Vagina (tissue), 2 donors: ENCODE results near the gene NCR1.

Experiments used
- POLR2A ChIP-seq, 2 donors: fragments of 450-650 bp; IDR thresholded peaks; one replicate each; pipeline ENCODE4 v1.6.1; 2017; ENCODE audit warnings: antibody characterized with exemption in 2 of 2, mild to moderate bottlenecking in 2 of 2, moderate library complexity in 2 of 2
- POLR2AphosphoS5 ChIP-seq, 2 donors: sonication (generic); formaldehyde crosslinking; IDR thresholded peaks; one replicate each; pipeline ENCODE4 v1.9.0; 2017; ENCODE audit warnings: antibody characterized with exemption in 2 of 2, mild to moderate bottlenecking in 2 of 2, low read depth in 1 of 2; ENCODE audit not compliant: insufficient read depth in 1 of 2
- TF ChIP-seq, protein P1 (sequence below), 3 experiments: fragments of 450-650 bp in 2 of 3; fragments of 200-600 bp in 1 of 3; sonication (generic) in 1 of 3; IDR thresholded peaks; one replicate each; pipeline ENCODE4 v1.5.1; 2017 to 2019; ENCODE audit warnings: antibody characterized with exemption in 3 of 3, mild to moderate bottlenecking in 2 of 3, moderate library complexity in 2 of 3

GRCh38 chr19:54916822-54917221, 10.9 kb downstream of the NCR1 start:
- TF ChIP-seq, protein P1, sequence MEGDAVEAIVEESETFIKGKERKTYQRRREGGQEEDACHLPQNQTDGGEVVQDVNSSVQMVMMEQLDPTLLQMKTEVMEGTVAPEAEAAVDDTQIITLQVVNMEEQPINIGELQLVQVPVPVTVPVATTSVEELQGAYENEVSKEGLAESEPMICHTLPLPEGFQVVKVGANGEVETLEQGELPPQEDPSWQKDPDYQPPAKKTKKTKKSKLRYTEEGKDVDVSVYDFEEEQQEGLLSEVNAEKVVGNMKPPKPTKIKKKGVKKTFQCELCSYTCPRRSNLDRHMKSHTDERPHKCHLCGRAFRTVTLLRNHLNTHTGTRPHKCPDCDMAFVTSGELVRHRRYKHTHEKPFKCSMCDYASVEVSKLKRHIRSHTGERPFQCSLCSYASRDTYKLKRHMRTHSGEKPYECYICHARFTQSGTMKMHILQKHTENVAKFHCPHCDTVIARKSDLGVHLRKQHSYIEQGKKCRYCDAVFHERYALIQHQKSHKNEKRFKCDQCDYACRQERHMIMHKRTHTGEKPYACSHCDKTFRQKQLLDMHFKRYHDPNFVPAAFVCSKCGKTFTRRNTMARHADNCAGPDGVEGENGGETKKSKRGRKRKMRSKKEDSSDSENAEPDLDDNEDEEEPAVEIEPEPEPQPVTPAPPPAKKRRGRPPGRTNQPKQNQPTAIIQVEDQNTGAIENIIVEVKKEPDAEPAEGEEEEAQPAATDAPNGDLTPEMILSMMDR (IDR thresholded peaks at IDR 0.05), result no peak
- TF ChIP-seq POLR2A (IDR thresholded peaks at IDR 0.05), result no peak
- TF ChIP-seq POLR2AphosphoS5 (IDR thresholded peaks at IDR 0.05; ENCODE audit: insufficient read depth in 1 of 2, low read depth in 1 of 2), result no peak
